Endodermal cell (in vitro differentiated cells): ENCODE results near the gene FADS2. TPM values are rescaled to one million over a fixed set of nuclear protein-coding genes. Genes with fewer than 3 reads are reported as not detected.

Experiments used
- DNase-seq: peaks from one replicate; pipeline ENCODE4 v3.0.0-alpha.2; 2017
- H3K27ac ChIP-seq: 2 replicates; pipeline ENCODE4 v1.5.1; 2013; ENCODE audit warnings: mild to moderate bottlenecking, low read depth, low read length, moderate library complexity
- H3K27me3 ChIP-seq: 2 replicates; pipeline ENCODE4 v1.6.1; 2013; ENCODE audit warnings: mild to moderate bottlenecking, low read length, moderate library complexity; ENCODE audit not compliant: insufficient read depth, control insufficient read depth, poor library complexity, severe bottlenecking
- H3K36me3 ChIP-seq: 2 replicates; pipeline ENCODE4 v1.7.0; 2013; ENCODE audit warnings: mild to moderate bottlenecking, low read length, moderate library complexity; ENCODE audit not compliant: control insufficient read depth, insufficient read depth
- H3K4me1 ChIP-seq: one replicate; pipeline ENCODE4 v1.7.0; 2013; ENCODE audit warnings: low read length; ENCODE audit not compliant: control insufficient read depth, insufficient read depth
- H3K4me3 ChIP-seq: 2 replicates; pipeline ENCODE4 v1.5.1; 2013; ENCODE audit warnings: mild to moderate bottlenecking, low read length, moderate library complexity
- H3K9ac ChIP-seq: 2 replicates; pipeline ENCODE4 v1.6.1; 2013; ENCODE audit warnings: mild to moderate bottlenecking, low read length, moderate library complexity; ENCODE audit not compliant: poor library complexity, severe bottlenecking; ENCODE audit errors: extremely low read depth
- H3K9me3 ChIP-seq: 2 replicates; pipeline ENCODE4 v1.6.1; 2013; ENCODE audit warnings: mild to moderate bottlenecking, low read length, moderate library complexity; ENCODE audit not compliant: control insufficient read depth
- H3K27ac Mint-ChIP-seq: 2 replicates; pipeline ENCODE4 v1.8.0; 2020; ENCODE audit warnings: mixed read lengths
- H3K27me3 Mint-ChIP-seq: 2 replicates; pipeline ENCODE4 v1.8.0; 2021; ENCODE audit warnings: mild to moderate bottlenecking, mixed read lengths; ENCODE audit not compliant: insufficient read depth
- H3K36me3 Mint-ChIP-seq: 2 replicates; pipeline ENCODE4 v1.8.0; 2020; ENCODE audit warnings: low read depth, mixed read lengths
- H3K4me1 Mint-ChIP-seq: 2 replicates; pipeline ENCODE4 v1.8.0; 2020; ENCODE audit warnings: mixed read lengths
- H3K4me3 Mint-ChIP-seq: 2 replicates; pipeline ENCODE4 v1.8.0; 2020; ENCODE audit warnings: mild to moderate bottlenecking, moderate library complexity, mixed read lengths
- H3K9me3 Mint-ChIP-seq: 2 replicates; pipeline ENCODE4 v1.8.0; 2020; ENCODE audit warnings: mild to moderate bottlenecking, mixed read lengths
- CTCF ChIP-seq: fragments of 200-600 bp; sonication (generic); conservative IDR thresholded peaks from 2 replicates; pipeline ENCODE4 v1.5.0; 2021; ENCODE audit warnings: antibody characterized with exemption, mild to moderate bottlenecking
- WGBS, 2 experiments: methylation state at CpG; one replicate each; pipeline versions ENCODE4 v1.1.5 to v1.1.7; 2013; ENCODE audit warnings: missing lambda C conversion rate in 2 of 2, mixed read lengths in 1 of 2; ENCODE audit not compliant: insufficient coverage in 1 of 2, insufficient read length in 1 of 2; 5-methylcytosine and 5-hydroxymethylcytosine counted together
- total RNA-seq, 2 donors: library from RNA; stranded (reverse); fragmentation: NEBNext Ultra II Directional in 1 of 2; extraction: Animal tissue kit (Norgen Biotek cat#: 25700) in 1 of 2; gene quantifications; 2 replicates in 1 of 2; 3 replicates in 1 of 2; pipeline ENCODE4 v1.2.1, GENCODE V29; 2021

FADS2 gene
- total RNA-seq, 2 donors from 2014 or later, result 344 to 381 TPM

GRCh38 chr11:61841636-61842527 is 13.8 kb downstream of the FADS2 start:
- Histone ChIP-seq H3K27me3 (no peaks in the 10 kb centered on the region), H3K9me3 (no peaks in the 10 kb centered on the region), H3K9ac (no peak overlapping the region), H3K4me3 (no peak overlapping the region), H3K36me3 (peaks cover 74% of the 10 kb centered on the region), H3K4me1 (no peaks in the 10 kb centered on the region), H3K27ac (no peak overlapping the region)
- Mint-ChIP-seq H3K4me1 (no peaks in the 10 kb centered on the region), H3K9me3 (no peaks in the 10 kb centered on the region), H3K27me3 (no peaks in the 10 kb centered on the region), H3K4me3 (no peak overlapping the region), H3K27ac (no peak overlapping the region), H3K36me3 (peaks cover 70% of the 10 kb centered on the region)
- no peak for DNase-seq
- TF ChIP-seq CTCF, result no peak
- WGBS, 2 experiments, result 91 to 97% methylated on average over 5 to 12 of the region's 12 CpGs

- H3K9ac ChIP-seq, result no peak overlapping the region
- H3K36me3 Mint-ChIP-seq, result peaks cover 74% of the 10 kb centered on the region
- peaks cover 74% of the 10 kb centered on the region for H3K36me3 ChIP-seq
- H3K27me3 Mint-ChIP-seq, result no peaks in the 10 kb centered on the region
- 95 to 97% methylated on average over 7 of the region's 7 CpGs for WGBS, 2 experiments
- no peak overlapping the region for H3K4me3 ChIP-seq
- no peaks in the 10 kb centered on the region for H3K27me3 ChIP-seq
- no peaks in the 10 kb centered on the region for H3K9me3 Mint-ChIP-seq
- no peak for DNase-seq
- TF ChIP-seq CTCF, result no peak
- no peaks in the 10 kb centered on the region for H3K9me3 ChIP-seq
- no peak overlapping the region for H3K27ac Mint-ChIP-seq
- H3K4me3 Mint-ChIP-seq, result no peak overlapping the region
- H3K27ac ChIP-seq, result no peak overlapping the region
- H3K4me1 Mint-ChIP-seq, result no peaks in the 10 kb centered on the region
- no peaks in the 10 kb centered on the region for H3K4me1 ChIP-seq
Measured at GRCh38 chr11:61842528-61842820, 14.4 kb downstream of the FADS2 start.

GRCh38 chr11:61844909-61845565 is 16.9 kb downstream of the FADS2 start:
- no peak overlapping the region for H3K9ac ChIP-seq
- H3K4me1 ChIP-seq, result no peaks in the 10 kb centered on the region
- H3K9me3 ChIP-seq, result no peaks in the 10 kb centered on the region
- no peaks in the 10 kb centered on the region for H3K4me1 Mint-ChIP-seq
- H3K27ac Mint-ChIP-seq, result peak overlapping the region; percentile 52
- no peaks in the 10 kb centered on the region for H3K27me3 ChIP-seq
- peaks cover 77% of the 10 kb centered on the region for H3K36me3 Mint-ChIP-seq
- H3K9me3 Mint-ChIP-seq, result no peaks in the 10 kb centered on the region
- H3K27ac ChIP-seq, result peak overlapping the region; percentile 44
- H3K36me3 ChIP-seq, result peaks cover 76% of the 10 kb centered on the region
- no peaks in the 10 kb centered on the region for H3K27me3 Mint-ChIP-seq
- H3K4me3 Mint-ChIP-seq, result no peak overlapping the region
- WGBS, 2 experiments, result 83 to 92% methylated on average over 9 to 16 of the region's 16 CpGs
- no peak for TF ChIP-seq CTCF
- peak; percentile 43 for DNase-seq
- H3K4me3 ChIP-seq, result no peak overlapping the region
